ELF-1 (cell line): ENCODE results near the gene RNF7.

ENCODE experiments used
- DNase-seq: peaks from one replicate; pipeline ENCODE4 v3.0.0-alpha.2; 2016; ENCODE audit warnings: low read depth, low spot score

The RNF7 gene

DNA sequence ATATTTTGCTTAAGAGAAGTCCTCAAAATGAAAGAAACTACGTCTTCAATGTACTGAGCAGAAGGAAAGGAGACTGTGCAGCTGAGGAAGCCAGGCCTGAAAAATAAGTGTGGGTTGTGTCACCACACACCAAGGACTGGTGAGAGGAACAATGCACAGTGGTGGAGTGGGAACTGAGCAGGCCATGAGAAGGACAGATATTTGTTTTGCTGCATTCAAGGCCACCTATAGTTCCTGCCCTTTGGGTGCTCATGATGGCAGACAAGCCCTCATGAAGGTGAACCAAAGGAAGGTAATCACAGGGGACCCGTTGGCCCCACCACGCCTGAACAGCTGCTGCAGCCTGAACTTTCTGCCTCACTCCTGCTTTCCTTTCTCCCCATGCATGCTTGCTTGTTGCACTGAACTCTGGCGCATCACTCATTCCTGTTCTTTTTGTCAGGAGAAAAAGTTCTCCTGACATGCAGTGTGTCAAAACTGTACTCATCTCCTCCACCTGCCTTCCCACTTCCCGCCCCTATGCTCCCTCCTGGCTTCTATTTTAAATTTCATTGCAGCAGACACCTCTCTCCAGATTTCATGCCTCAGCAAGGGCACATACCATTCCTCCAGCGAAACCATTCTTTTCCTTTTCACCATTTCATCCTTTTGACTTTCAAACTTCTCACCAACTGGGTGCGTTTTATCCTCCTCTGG, 2.2 kb upstream of the RNF7 start:
- no peak for DNase-seq

DNA sequence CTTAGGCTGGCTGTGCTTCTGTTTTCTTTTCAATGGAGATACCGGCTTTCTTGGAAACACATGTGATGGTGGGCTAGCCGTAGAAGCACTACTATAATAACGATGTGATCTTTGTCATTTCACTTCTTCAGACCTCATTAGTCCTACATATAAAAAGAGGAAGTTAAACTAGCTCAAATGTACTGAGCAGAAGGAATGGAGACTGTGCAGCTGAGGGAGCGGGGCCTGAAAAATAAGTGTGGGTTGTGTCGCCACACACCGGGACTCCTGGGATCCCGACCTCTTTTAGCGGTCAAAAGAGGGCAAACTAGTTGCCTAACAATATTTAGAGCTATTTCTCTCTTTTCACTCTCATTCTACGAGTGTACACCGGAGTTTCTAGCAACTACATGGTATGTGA, 1.0 kb upstream of the RNF7 start:
- DNase-seq, result no peak

DNA sequence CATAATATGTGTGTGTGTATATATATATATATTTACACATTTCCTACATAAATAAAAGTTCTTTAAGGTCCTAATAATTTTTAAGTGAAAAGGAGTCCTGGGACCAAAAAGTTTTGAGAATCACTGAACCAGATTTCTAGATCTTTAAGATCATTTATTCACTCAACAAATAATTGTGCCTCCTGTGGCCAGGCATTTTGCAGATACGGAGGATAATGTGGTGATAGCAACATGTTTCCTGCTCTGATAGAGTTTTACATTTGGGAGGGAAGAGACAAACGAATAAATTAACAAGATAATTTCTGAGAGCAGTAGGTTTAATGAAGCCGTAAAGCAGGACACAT, 448 bp upstream of the RNF7 start:
- DNase-seq, result no peak

DNA sequence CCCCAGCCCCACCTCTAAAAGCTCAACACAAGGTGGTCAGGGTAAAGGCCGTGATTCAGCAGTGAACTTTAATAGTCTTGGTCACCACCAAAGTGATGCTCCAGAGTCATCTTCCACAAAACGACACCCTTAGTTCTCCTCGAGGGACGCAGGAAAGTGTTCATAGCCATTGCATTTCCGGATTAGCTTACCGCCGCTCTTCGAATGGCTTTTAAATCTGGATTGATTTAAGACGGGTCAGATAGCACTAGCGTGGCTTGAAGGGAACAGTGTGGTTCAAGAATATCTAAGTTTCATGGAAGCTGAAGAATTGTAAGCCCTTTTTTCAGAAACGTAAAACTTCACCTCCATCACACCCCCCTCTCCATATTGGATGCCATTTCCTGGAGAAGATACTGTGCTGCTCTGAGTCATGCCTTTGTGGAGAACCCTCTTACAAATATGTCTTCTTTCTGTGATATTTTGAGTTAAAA, 829 bp downstream of the RNF7 start:
- DNase-seq, result no peak

DNA sequence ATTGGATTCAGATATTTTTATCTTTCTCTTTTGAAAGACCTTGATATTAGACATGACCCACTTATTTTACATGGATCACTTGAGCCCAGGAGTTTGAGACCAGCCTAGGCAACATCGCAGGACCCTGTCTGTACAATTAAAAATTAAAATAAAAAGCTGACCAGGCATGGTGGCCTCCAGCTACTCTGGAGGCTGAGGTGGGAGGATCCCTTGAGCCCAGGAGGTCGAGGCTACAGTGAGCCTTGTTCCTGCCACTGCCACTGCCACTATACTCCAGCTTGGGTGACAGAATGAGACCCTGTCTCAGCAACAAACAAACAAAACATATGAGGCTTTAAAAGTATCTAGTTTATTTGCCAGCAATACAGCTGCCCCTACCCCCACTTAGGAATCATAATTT, 1.6 kb downstream of the RNF7 start:
- DNase-seq, result no peak

DNA sequence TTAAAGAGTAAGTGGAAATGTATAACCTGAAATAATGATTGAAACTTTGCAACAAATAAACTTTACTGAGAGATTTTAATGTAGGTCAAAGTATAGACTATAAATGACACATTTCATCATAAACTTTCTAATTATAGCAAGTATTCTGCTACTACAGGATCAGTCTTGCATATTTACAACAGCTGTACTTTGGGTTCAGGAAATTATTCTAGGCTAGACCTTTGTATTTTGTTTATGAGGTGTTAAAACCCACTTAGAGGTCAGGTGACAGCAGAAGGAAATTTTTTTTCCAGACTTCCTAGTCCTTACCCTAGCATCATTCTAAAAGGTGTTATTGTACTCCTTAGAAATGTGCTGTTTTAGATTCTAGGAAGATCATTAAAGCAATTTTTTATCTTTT, 2.3 kb downstream of the RNF7 start:
- DNase-seq, result no peak

DNA sequence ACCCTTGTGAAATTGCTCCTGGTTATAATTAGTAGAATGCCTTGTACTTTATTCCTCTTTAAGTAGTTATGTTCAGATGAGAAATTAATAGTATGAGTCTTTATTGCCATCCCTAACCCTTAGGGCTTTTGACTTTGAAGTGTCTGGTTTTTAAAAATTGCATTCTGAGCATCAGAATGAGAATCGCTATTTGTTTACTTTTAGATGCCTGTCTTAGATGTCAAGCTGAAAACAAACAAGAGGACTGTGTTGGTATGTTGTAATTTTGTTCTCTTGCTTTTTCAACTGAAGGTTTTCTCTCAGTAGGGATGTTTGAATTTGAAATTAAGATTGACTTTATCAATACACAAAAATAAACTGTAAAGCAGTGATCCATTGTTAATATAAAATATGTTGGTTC, 5.2 kb downstream of the RNF7 start:
- no peak for DNase-seq

DNA sequence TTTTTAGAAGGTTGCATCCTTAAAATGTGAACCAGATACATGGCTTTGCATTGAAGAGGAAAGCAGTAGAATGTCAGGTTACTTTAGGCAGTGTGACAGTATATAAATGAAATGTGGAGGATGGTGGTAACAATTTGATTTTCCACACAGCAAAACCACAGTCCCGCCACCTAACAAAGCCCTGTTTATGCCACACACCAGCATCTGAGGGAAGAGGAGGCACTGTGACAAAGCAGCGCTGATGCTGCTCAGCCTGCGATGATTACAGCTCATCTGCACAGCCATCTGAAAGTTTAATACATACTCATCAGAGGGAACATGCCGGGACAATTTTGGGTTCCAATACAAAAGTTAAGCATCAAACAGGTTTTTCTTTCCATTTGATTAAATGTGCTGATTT, 8.9 kb downstream of the RNF7 start:
- DNase-seq, result no peak

DNA sequence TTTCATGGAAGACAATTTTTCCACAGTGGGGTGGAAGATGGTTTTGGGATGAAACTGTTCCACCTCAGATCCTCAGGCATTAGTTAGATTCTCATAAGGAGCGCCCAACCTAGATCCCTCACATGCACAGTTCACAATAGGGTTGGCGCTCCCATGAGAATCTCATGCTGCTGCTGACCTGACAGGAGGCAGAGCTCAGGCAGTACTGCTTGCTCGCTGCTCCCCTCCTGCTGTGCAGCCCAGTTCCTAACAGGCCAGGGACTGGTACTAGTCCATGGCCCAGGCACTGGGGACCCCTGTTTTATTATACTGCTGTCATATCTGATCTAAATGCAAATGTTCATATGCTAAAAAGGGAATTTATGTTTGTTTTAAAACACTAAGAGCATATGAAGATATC, 15.3 kb downstream of the RNF7 start:
- no peak for DNase-seq

DNA sequence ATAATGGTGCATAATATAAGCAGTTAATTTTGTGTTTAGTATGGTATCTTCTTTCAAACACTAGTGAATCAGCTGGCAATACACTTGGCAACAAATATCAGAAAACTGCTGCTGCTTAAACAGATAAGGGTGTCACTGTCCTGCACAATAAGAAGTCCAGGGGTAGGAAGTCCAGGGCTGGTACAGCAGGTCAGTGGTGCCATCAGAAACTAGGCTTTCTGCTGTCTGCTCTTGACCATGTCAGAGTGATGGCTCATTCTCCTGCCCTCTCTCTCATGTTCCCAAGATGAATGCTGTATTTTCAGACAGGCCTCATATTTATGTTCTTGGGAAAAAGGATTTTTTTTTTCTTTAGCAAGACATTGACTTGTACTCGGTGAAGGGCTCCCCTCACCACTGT, 15.9 kb downstream of the RNF7 start:
- no peak for DNase-seq

DNA sequence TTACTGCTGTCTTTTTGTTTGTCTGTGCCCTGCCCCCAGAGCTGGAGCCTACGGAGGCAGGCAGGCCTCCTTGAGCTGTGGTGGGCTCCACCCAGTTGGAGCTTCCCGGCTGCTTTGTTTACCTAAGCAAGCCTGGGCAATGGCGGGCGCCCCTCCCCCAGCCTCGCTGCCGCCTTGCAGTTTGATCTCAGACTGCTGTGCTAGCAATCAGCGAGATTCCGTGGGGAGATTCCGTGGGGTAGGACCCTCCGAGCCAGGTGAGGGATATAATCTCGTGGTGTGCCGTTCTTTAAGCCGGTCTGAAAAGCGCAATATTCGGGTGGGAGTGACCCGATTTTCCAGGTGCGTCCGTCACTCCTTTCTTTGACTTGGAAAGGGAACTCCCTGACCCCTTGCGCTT, 24.5 kb downstream of the RNF7 start:
- peak; percentile 27 for DNase-seq

DNA sequence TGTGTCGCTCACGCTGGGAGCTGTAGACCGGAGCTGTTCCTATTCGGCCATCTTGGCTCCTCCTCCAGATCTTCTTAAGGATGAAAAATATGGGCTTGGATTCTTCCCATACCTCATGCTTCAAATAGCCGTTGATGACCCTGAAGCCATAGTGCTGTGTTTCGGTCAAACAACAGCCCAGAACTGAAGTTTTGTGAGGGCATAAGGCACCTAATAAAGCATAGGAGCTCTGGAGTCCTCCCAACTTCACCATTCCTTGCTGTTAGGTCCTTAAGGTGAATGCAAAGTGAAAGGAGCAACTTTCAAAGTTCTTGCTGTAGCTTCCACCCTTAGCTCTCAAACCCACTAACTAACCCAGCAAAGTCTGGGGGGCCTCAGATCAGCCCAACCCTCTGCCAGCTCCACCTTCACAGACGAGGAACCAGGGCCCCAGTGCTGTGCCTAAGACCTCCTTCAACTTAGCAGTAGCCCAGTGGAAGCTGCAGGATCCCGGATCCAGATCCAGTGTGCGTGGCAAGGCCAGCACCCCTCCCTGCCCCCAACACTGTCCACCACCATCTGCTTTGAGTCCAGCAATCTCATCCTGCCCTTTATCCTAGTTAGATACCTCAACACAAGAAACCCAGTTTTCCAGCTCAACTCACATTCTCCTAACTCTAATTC, 25.1 kb downstream of the RNF7 start, which contains the start of gene GRK7:
Gene GRK7, plus strand, starts transcription at position 321 of the 663 bp plus-strand sequence. CDS start 14,877 bp downstream, outside the sequence.
- DNase-seq, result peak; percentile 38

DNA sequence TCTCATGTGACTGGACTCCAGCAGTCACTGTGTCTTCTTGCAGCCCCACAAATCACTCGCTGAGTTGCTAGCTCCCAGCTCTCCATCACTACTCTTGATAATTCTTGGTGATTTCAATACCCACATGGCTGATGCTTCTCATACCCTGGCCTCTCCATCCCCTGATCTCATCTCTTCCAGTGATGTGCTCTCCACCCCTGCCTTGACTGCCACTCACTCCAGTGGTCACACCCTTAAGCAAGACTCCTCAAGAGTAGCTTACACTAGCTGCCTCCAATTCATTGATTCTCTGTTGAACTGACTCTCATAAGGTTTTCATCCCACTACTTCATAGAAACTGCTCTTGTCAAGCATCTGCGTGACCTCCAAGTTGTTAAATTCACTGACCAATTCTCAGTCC, 25.9 kb downstream of the RNF7 start:
- no peak for DNase-seq

DNA sequence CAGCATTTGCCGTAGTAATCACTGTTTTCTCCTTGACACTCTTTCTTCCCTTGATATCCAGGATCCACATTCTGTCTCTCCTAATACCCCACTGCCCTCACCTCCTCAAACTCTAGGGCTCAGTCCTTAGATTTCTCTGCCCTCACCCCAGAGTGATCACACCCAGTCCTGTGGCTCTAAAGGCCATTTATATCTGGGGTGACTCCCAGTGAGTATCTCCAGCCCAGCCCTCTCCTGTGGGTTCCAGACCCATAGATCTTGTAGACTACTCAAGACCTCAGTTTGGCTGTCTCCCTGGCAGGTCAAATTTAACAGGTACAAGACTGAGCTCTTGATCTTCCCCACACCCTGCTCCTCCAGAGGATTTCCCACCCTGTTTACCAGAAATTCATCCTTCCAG, 26.4 kb downstream of the RNF7 start:
- DNase-seq, result no peak

DNA sequence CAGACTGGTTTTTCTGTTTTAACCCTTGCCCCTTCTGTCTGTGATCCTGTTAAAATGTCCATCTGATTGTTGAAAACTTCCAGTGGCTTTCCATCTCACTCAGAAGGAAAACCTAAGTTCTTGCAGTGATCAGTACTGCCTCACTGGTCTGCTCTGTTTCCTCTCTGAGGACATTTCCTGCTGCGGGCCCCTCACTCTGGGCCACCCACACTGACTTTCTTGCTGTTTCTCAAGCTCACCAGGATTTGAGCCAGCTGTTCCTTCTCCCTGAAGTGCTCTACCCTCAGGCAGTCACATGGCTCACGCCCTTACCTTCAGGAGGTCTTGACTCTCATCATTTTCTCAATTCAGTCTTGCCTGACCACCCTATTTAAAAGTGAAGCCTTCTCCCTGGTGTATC, 26.9 kb downstream of the RNF7 start:
- DNase-seq, result no peak

DNA sequence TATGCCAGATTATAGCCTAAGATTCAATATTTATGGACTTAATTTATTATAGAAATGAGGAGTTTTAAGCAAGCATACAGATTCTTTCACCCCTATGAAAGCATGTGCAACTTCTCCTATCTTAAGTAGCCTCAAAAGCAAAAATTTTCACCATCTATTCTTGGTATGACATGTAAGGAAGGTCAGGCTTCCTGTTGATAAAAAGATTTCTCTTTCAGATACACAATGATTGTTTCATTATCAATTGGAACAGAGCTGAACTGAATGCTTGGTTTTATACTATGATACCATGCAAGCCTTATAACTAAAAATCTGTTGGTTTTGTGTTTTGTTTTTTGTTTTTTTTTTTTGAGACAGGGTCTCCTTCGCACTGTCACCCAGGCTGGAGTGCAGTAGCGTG, 29.0 kb downstream of the RNF7 start:
- no peak for DNase-seq

DNA sequence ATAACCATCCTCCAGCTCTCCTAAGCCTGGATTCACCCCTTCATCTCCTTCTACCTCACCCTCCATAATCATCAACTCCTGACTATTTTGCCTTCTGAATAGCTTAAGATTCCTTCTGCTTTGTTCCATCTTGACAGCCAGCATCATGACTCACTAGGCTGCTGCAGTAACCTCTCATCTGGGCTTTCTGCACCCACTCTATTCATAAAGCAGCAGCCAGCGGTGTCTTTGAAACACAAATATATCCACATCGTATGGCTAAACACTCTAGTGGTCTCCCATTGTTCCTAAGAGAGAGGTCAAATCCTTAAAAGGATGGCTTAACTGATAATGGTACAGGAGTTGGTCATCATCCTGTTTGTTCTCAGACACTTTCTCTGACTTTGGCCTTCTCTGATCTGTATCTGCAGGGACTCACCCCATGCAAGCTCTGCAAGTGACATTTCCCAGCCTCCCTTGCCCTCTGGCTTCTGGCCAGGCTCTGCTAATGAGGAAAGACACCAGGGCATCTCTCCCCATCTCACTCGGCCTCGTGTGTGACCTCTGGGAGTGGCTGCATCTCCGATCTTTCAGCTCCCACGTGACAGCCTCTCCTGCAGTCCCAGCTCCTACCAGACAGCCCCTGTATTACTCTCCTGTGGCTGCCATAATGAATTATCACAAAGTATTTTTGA, 31.3 kb downstream of the RNF7 start:
- DNase-seq, result peak; percentile 28

DNA sequence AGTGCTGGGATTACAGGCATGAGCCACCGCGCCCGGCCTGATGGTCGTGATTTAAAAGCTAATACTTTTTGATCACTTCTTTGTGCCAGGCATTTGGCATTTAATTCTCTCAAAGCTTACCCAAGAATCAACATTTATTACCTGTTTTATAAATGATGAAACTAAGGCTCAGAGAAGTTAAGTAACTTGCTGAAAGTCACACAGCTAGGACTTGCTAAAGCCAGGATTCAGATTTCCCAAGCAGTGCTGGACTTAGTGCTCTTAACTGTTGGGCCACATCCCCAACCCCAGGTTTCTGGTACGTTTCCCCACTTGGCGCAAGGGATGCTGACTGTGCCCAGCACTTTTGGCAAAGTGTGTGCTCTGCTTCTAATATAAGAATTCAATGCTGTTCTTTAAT, 35.6 kb downstream of the RNF7 start:
- no peak for DNase-seq

DNA sequence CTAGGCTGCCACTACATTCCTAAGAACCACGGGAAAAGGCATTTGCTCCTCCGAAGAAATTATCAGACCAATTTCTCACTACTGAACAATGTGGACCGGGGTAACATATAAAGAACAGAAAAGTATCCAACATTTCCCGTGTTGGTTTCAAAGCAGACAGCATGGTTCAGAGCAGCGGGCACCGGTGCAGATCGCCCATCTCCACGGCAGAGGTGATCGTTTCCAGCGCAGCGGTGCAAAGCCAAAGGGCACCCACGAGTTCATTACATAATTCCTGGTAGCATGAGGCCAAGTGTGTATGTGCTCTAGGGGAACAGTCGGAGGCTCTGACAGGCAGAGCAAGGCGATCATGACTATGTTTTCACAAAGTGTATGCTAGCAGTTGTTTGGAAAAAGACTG, 38.3 kb downstream of the RNF7 start:
- no peak for DNase-seq

DNA sequence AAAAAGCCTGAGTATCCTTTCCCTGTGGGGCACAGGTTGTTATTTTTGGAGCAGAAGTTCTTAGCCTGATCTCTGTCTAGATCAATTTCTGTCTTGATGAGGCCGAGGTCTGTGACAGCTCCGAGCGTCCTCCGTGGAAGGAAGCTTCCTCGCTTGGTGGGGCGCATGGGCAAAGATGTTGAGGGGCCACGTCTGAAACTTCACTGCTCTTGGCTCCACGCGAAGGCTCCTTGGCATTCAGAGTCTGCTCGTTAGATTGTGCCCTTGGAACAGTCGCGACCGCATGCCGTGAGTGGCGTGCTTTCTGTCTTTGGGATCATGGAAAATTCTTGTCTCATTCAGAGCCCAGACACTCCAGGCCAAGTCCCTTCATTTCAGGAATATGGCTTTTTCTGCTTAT, 38.8 kb downstream of the RNF7 start:
- DNase-seq, result no peak

DNA sequence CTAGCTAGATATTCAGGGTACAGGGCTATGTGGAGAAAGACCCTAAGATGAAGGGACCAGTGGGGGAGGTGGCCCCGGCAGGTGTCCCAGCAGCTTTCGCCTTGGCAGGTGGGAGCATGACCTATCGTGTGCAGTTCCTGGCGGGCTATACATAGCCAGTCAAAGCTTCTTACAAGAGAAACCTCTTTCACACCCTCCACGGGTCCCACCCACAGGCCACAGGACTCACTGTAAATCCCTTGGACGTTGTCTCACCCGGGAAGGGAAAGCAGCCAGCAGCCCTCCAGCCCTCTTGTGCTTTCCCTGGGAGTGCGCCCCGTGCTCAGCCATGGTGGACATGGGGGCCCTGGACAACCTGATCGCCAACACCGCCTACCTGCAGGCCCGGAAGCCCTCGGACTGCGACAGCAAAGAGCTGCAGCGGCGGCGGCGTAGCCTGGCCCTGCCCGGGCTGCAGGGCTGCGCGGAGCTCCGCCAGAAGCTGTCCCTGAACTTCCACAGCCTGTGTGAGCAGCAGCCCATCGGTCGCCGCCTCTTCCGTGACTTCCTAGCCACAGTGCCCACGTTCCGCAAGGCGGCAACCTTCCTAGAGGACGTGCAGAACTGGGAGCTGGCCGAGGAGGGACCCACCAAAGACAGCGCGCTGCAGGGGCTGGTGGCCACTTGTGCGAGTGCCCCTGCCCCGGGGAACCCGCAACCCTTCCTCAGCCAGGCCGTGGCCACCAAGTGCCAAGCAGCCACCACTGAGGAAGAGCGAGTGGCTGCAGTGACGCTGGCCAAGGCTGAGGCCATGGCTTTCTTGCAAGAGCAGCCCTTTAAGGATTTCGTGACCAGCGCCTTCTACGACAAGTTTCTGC, 40.1 kb downstream of the RNF7 start:
- no peak for DNase-seq

DNA sequence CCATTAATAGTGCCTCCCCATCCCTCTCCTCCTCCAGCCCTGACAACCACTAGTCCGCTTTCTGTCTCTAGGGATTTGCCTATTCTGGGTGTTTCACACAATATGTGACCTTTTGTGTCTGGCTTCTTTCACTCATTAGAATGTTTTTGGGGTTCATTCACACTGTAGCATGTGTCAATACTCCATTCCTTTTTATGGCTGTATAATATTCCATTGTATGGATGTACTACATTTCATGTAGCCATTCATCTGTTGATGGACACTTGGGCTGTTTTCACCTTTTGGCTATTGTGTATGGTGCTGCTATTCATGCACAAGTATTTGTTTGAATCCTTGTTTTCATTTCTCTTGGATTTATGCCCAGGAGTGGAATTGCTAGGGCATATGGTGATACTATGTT, 41.6 kb downstream of the RNF7 start:
- DNase-seq, result no peak
